HEK293T (cell line): ENCODE measurements around the gene EIF1AX.

ENCODE experiments used
- BHLHE40 ChIP-seq: fragments of 450-650 bp; IDR thresholded peaks from 2 replicates; pipeline ENCODE4 v1.6.1; 2016; ENCODE audit warnings: mild to moderate bottlenecking, moderate library complexity, borderline replicate concordance
- FOXA1 ChIP-seq: fragments of 450-650 bp; IDR thresholded peaks from 2 replicates; pipeline ENCODE4 v1.6.1; 2016; ENCODE audit warnings: mild to moderate bottlenecking
- FOXK2 ChIP-seq: fragments of 450-650 bp; IDR thresholded peaks from 2 replicates; pipeline ENCODE4 v1.6.1; 2016; ENCODE audit warnings: mild to moderate bottlenecking
- FOXM1 ChIP-seq: fragments of 450-650 bp; IDR thresholded peaks from 2 replicates; pipeline ENCODE4 v1.6.1; 2017; ENCODE audit warnings: mild to moderate bottlenecking, borderline replicate concordance
- HDGF ChIP-seq: fragments of 450-650 bp; IDR thresholded peaks from 2 replicates; pipeline ENCODE4 v1.6.1; 2017; ENCODE audit warnings: antibody characterized with exemption, borderline replicate concordance
- L3MBTL2 ChIP-seq: fragments of 450-650 bp; conservative IDR thresholded peaks from 2 replicates; pipeline ENCODE4 v1.6.1; 2016; ENCODE audit warnings: mild to moderate bottlenecking
- LEF1 ChIP-seq: fragments of 450-650 bp; IDR thresholded peaks from 2 replicates; pipeline ENCODE4 v1.6.1; 2017; ENCODE audit warnings: mild to moderate bottlenecking, borderline replicate concordance
- NFRKB ChIP-seq: fragments of 450-650 bp; IDR thresholded peaks from 2 replicates; pipeline ENCODE4 v1.6.1; 2016; ENCODE audit warnings: mild to moderate bottlenecking, moderate library complexity
- PKNOX1 ChIP-seq: fragments of 450-650 bp; IDR thresholded peaks from 2 replicates; pipeline ENCODE4 v1.6.1; 2016
- SP1 ChIP-seq: fragments of 450-650 bp; IDR thresholded peaks from 2 replicates; pipeline ENCODE4 v1.6.1; 2017
- SUZ12 ChIP-seq: fragments of 450-650 bp; IDR thresholded peaks from 2 replicates; pipeline ENCODE4 v1.6.1; 2016; ENCODE audit warnings: mild to moderate bottlenecking
- TARDBP ChIP-seq: fragments of 450-650 bp; IDR thresholded peaks from 2 replicates; pipeline ENCODE4 v1.6.1; 2016
- ZNF384 ChIP-seq: fragments of 450-650 bp; IDR thresholded peaks from 2 replicates; pipeline ENCODE4 v1.6.1; 2016

- TF ChIP-seq SUZ12 (no peak), HDGF (no peak), PKNOX1 (no peak), L3MBTL2 (no peak), FOXM1 (no peak), LEF1 (no peak), FOXK2 (no peak), FOXA1 (no peak), SP1 (no peak), ZNF384 (no peak), BHLHE40 (no peak), TARDBP (no peak), NFRKB (no peak)
Measured at GRCh38 chrX:20111271-20111670, 30.4 kb downstream of the EIF1AX start.
